ENCODE measurements around the gene GPR15LG. TPM values are rescaled to one million over a fixed set of nuclear protein-coding genes. Genes with fewer than 3 reads are reported as not detected.

Gene GPR15LG
- total RNA-seq, 1 experiment from 2014 or later = not detected

- intact Hi-C loops (cut with micrococcal nuclease) = loop anchor here (1.0 kb wide), 2 partner anchors 58 to 80 kb away; no protein-coding TSS in a partner anchor
- Histone ChIP-seq H3K4me2 (ENCODE audit: low read length) (no peak overlapping the region), H3K27ac (ENCODE audit: low read depth, low read length) (no peak overlapping the region), H3K4me1 (ENCODE audit: control insufficient read depth in 1 of 2, insufficient read depth in 2 of 2, low read length in 2 of 2) (no peaks in the 10 kb centered on the region), H2AFZ (ENCODE audit: low read depth, low read length, poor library complexity, severe bottlenecking) (no peak overlapping the region), H3K4me3 (replicated peaks in 1 of 2; ENCODE audit: low read depth in 1 of 2, low read length in 2 of 2) (no peak overlapping the region), H3K36me3 (ENCODE audit: control insufficient read depth in 1 of 2, insufficient read depth in 2 of 2, low read length in 2 of 2) (no peaks in the 10 kb centered on the region), H3K27me3 (ENCODE audit: insufficient read depth, low read length) (peaks cover 19% of the 10 kb centered on the region), H3K79me2 (ENCODE audit: insufficient read depth, low read length) (no peaks in the 10 kb centered on the region), H3K9ac (ENCODE audit: low read length) (no peak overlapping the region), H3K9me3 (ENCODE audit: control insufficient read depth in 1 of 2, insufficient read depth in 1 of 2, low read depth in 1 of 2, low read length in 2 of 2) (no peaks in the 10 kb centered on the region), H3K9me2 (ENCODE audit: insufficient read depth) (no peaks in the 10 kb centered on the region), H4K20me1 (ENCODE audit: insufficient read depth) (no peaks in the 10 kb centered on the region)
- no peak for ATAC-seq
- RAD21 ChIA-PET (ENCODE audit: low non-redundant PET in 1 of 2, low total read pairs in 2 of 2, uncharacterized antibody in 2 of 2, unreplicated experiment in 2 of 2) = no interaction called here
- CTCF ChIA-PET = interaction anchor here (1.1 to 2.1 kb wide), 3 partner anchors 14 to 67 kb away, joined by 3 to 6 read pairs (median 5); partner anchors contain the start of gene GHITM
- no peak for TF ChIP-seq POLR2AphosphoS5 (IDR thresholded peaks at IDR 0.05; ENCODE audit: low read depth, low read length)
- no peak for TF ChIP-seq ZBTB33 (IDR thresholded peaks at IDR 0.05; ENCODE audit: extremely low read depth, insufficient replicate concordance, low read length)
- TF ChIP-seq ELF1 (IDR thresholded peaks at IDR 0.05; ENCODE audit: borderline replicate concordance, low read depth) = no peak
- no peak for TF ChIP-seq ZNF274 (IDR thresholded peaks at IDR 0.05; ENCODE audit: low read depth, low read length)
- no peak for TF ChIP-seq ZFX (IDR thresholded peaks at IDR 0.05)
- TF ChIP-seq EZH2phosphoT487 (IDR thresholded peaks at IDR 0.05; ENCODE audit: borderline replicate concordance) = no peak
- no peak for TF ChIP-seq TCF7L2 (IDR thresholded peaks at IDR 0.05; ENCODE audit: borderline replicate concordance, extremely low read depth, insufficient read depth, insufficient read length)
- TF ChIP-seq ATF3 (IDR thresholded peaks at IDR 0.05) = no peak
- no peak for TF ChIP-seq FOSL1 (IDR thresholded peaks at IDR 0.05; ENCODE audit: low read depth)
- no peak for DNase-seq (ENCODE audit: low read depth, low spot score)
- BruUV-seq (replicated peaks) = no TSS peak
- POLR2A ChIA-PET = no interaction called here
Observed at GRCh38 chr10:84205853-84206525, 32.4 kb downstream of the GPR15LG start.
